GM12891 (cell line): ENCODE data around the gene EPB41L3.

Experiments used
- PAX5 ChIP-seq: IDR thresholded peaks from 2 replicates; pipeline ENCODE4 v1.6.1; 2011; ENCODE audit warnings: low read length, moderate library complexity, mild to moderate bottlenecking; ENCODE audit not compliant: insufficient read depth, severe bottlenecking
- POLR2A ChIP-seq: IDR thresholded peaks from 2 replicates; pipeline ENCODE4 v1.6.1; 2011; ENCODE audit warnings: low read depth, low read length, control low read depth
- POLR2AphosphoS5 ChIP-seq: IDR thresholded peaks from 2 replicates; pipeline ENCODE4 v1.6.1; 2011; ENCODE audit warnings: low read depth, low read length, control low read depth
- TAF1 ChIP-seq: IDR thresholded peaks from 2 replicates; pipeline ENCODE4 v1.6.1; 2011; ENCODE audit warnings: low read depth, low read length, control low read depth

DNA sequence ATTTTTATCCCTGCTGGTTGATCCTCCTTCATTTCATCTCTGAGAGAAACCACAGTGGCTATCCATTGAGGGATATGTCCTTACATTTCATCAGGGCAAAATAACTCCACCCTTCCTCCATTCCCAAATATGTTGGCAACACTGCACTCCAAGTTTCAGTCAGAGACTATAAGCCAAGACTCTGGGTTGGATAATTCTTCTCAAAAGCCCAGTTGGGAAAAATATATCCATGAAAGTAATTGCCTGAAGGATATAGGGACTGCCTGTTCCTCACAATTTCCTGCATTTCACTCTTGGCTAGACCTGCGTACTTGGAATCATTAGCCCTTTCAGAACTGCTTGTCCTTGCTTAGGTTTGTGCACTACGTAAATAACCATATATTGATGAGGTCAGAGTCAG, 27.9 kb upstream of the EPB41L3 start:
- TF ChIP-seq POLR2A (no peak), TAF1 (no peak), PAX5 (no peak), POLR2AphosphoS5 (no peak)
